ENCODE results near the gene GYPB. TPM values are rescaled to one million over a fixed set of nuclear protein-coding genes. Genes with fewer than 3 reads are reported as not detected.
A peak's percentile ranks its signal among the peaks of the same experiment; 100 is the strongest.
"Not testable (repeated sequence)": the region's sequence is repeated elsewhere in the genome, so short reads cannot be mapped to it uniquely, and the experiment has no call there.

The GYPB gene
- not detected for polyA plus RNA-seq (ENCODE audit: low read depth in 6 of 6)

DNA sequence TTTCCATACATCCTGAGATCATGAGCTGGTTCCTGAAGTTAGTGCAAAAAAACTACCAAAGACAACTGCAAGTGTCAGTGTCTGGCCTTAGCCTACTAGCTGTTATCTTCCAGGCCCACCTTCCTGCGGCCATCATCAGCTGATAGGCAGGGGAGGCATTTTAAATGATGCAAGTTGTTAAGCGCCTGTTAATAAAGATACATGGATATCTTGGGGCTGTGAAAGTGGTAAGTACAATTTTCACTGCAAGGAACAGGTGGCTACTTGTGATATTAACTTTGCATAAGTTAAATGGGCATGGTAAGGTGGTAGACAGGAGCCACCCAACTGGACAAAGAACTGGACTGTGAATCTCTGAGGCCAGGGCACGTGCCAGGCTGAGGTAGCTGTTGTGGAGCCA lies at the start of gene GYPB:
GYPB (minus strand) TSS at position 104 of the 400 bp plus-strand sequence; CDS start at position 11, 93 bp downstream.
- H3K4me1 Mint-ChIP-seq; H3K4me3 Mint-ChIP-seq; H3K27ac Mint-ChIP-seq; ATAC-seq (ENCODE audit: low read depth in 2 of 2); H3K36me3 Mint-ChIP-seq; H3K9me3 Mint-ChIP-seq; H3K27me3 Mint-ChIP-seq; DNase-seq: not testable (repeated sequence)

DNA sequence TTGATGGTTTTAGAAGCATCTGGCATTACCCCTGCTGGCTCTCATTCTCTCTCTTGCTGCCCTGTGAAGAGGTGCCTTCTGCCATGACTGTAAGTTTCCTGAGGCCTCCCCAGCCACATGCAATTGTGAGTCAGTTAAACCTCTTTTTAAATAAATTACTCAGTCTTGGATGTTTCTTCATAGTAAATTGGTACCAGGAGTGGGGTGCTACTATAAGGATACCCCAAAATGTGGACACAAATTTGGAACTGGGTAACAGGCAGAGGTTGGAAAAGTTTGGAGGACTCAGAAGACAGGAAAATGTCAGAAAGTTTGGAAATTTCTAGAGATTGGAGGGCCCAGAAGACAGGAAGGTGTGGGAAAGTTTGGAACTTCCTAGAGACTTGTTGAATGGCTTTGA lies 42.4 kb upstream of the GYPB start:
- ATAC-seq (ENCODE audit: low read depth in 2 of 2); H3K4me3 Mint-ChIP-seq; H3K4me1 Mint-ChIP-seq; DNase-seq; H3K36me3 Mint-ChIP-seq; H3K27ac Mint-ChIP-seq: not testable (repeated sequence)
- peaks cover 0 to 13% (median 4%) of the 10 kb centered on the region in 3 donors for H3K27me3 Mint-ChIP-seq
- peaks cover 0 to 26% (median 17%) of the 10 kb centered on the region in 7 donors for H3K9me3 Mint-ChIP-seq

DNA sequence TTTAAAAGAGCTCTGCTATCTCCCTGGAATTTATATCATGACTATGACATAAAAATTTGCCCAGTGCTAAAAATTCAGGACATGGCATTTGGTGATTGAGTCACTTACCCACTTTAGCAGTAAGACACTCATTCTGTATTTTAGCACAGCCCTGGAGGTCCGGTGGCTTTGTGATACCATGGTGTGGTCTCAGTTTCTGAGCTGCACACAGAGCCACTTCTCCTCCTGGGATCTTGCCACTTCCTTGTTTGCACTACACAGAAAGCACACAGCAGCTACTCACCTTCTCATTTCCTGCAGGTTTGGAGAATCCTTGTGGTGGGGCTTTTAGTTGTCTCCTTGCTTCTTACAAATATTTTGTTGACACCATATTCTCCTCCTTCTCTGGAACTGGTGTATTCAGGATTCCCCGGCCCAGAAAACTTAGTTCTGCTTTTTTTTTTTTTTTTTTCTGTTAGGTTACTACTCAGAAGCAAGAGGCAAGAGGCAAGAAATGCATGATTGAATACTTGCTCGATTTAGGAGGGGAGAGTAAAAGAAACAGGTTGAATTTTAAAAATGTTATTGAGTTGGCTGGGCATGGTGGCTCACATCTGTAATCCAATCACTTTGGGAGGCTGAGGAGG lies 41.2 kb upstream of the GYPB start:
- H3K36me3 Mint-ChIP-seq; H3K27ac Mint-ChIP-seq; ATAC-seq (ENCODE audit: low read depth in 2 of 2); H3K4me1 Mint-ChIP-seq; DNase-seq; H3K4me3 Mint-ChIP-seq: not testable (repeated sequence)
- Mint-ChIP-seq H3K9me3 (peaks cover 0 to 26% (median 17%) of the 10 kb centered on the region in 7 donors), H3K27me3 (peaks cover 0 to 16% (median 4%) of the 10 kb centered on the region in 3 donors)

DNA sequence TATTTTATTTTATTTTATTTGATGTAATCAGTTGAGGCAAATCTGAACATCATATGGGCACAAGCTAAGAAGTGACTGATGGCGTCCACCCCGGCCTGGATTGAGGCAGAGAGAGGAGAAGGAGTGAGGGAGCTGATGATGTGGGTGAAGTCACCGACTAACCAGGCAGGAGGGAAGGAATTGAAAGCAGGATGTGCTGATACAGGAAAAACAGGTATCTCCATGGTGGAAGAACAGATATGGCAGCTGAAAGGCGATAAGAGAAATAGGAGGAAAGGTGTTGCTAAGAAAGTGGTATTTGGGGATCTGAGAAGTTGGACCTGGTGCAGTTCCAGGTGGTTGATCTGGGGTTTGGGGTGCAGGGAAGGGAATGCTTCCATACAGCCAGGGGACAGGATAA lies 37.6 kb upstream of the GYPB start:
- Mint-ChIP-seq H3K36me3 (peaks cover 6 to 7% of the 10 kb centered on the region in 2 donors), H3K4me3 (no peak overlapping the region), H3K27me3 (peaks cover 0 to 16% (median 4%) of the 10 kb centered on the region in 3 donors), H3K27ac (no peak overlapping the region), H3K4me1 (no peaks in the 10 kb centered on the region), H3K9me3 (peaks cover 0 to 17% (median 9%) of the 10 kb centered on the region in 7 donors)
- DNase-seq: no peak
- ATAC-seq (ENCODE audit: low read depth in 2 of 2): no peak

DNA sequence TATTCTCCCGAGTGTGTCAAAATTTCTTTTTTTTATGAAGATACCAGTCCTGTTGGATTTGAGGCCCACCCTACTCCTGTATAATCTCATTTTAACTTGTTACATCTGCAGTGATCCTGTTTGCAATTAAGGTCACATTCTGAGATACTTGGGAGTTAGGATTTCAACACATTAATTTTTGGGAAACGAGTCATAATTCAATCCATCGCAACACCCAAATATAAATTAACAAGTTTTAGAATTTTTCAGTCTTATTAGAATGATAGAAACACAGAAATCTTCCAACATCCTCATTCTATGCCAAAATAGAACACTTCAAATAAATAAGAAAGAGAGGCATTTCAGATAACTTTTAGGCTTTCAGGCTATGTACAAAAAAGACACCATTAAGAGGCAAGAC lies 36.2 kb upstream of the GYPB start:
- not testable (repeated sequence) for H3K27ac Mint-ChIP-seq; ATAC-seq (ENCODE audit: low read depth in 2 of 2); H3K4me3 Mint-ChIP-seq; H3K4me1 Mint-ChIP-seq; DNase-seq; H3K36me3 Mint-ChIP-seq; H3K9me3 Mint-ChIP-seq
- peaks cover 0 to 16% (median under 1%) of the 10 kb centered on the region in 3 donors for H3K27me3 Mint-ChIP-seq

DNA sequence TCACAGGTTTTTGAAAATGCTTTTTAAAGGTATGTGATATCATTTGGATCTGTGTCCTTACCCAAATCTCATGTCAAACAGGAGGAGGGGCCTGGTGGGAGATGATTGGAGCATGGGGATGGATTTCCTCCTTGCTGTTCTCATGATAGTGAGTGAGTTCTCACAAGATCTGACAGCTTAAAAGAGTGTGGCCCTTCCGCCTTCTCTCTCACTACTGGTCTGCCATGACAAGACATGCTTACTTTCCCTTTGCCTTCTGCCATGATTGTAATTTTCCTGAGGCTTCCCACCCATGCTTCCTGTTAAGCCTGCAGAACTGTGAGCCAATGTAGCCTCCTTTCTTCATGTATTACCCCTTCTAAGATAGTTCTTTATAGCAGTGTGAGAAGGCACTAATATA lies 32.3 kb upstream of the GYPB start:
- ATAC-seq (ENCODE audit: low read depth in 2 of 2); H3K36me3 Mint-ChIP-seq; H3K27me3 Mint-ChIP-seq; H3K9me3 Mint-ChIP-seq; H3K27ac Mint-ChIP-seq; H3K4me3 Mint-ChIP-seq; H3K4me1 Mint-ChIP-seq; DNase-seq: not testable (repeated sequence)

DNA sequence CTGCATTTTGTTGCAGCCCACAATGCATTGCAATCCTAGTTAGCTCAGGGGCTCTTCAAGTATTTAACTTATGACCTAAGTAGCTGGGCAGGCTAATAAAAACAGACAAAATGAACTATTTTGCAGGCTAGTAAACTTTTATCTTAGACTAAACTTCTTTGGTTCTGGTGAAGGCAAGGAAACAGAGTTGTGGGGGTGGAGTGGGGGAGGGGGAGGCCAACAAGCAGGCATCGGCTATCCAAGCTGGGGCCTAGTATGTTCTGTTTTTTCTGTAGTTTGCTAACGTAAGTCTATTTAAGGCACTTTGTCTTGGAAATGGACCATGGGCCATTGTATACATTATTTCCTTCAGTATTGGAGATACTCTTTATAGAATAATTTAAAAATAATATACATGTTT lies 31.5 kb upstream of the GYPB start:
- H3K4me3 Mint-ChIP-seq; H3K4me1 Mint-ChIP-seq; ATAC-seq (ENCODE audit: low read depth in 2 of 2); H3K36me3 Mint-ChIP-seq; H3K9me3 Mint-ChIP-seq; H3K27ac Mint-ChIP-seq; H3K27me3 Mint-ChIP-seq; DNase-seq: not testable (repeated sequence)

DNA sequence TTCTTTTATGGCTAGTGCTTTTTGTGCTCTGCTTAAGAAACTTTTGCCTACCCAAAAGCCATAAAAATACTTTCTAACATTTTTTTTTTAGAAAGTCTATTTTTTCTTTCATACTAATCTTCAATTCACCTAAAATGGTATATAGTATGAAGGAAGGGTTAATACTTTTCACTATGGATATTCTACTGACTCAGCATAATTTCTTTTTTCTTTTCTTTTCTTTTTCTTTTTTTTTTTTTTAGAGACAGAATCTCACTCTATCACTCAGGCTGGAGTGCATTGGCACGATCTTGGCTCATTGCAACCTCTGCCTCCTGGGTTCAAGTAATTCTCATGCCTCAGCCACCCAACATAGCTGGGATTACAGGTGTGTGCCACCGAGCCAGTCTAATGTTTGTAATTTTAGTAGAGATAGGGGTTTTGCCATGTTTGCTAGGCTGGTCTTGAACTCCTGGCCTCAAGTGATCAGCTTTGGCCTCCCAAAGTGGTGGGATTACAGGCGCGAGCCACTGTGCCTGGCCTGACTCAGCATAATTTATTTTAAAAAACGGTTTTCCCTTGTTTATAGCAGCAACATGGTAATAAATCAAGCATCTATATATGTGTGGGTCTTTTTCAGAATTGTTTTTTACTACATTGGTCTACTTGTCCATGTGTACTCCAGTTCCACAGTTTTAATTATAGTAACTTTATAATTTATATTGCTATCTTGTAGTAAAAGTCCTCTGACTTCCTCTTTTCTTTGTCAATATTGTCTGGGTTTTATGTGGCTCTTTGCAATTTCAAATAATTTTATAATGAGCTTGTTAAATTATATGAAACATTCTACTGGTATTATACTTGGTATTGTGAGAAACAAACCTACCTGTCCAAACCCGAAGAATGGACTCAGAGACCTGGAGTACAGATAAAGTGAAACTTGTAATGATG lies 30.6 kb upstream of the GYPB start:
- not testable (repeated sequence) for H3K27me3 Mint-ChIP-seq; DNase-seq; H3K4me1 Mint-ChIP-seq; ATAC-seq (ENCODE audit: low read depth in 2 of 2); H3K36me3 Mint-ChIP-seq; H3K9me3 Mint-ChIP-seq; H3K4me3 Mint-ChIP-seq; H3K27ac Mint-ChIP-seq

DNA sequence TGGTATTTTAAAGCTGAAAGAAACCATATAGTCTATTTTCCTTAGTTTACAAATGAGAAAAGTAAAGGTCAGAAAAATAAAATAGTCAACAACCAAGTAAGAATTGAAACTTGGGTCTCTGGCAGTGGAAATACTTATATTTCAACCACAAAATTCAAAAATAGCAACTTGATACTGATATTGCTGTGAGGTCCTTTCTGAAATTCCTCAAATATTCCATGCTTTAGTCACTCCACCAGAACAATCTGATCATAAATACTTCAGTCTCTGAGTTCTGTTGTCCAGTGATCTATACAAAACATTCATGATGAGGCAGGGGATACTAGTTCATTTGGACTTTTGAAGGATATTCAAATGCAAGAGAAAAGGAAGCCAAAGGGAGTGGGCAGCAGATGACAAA lies 25.8 kb upstream of the GYPB start:
- peaks cover 1 to 16% (median 7%) of the 10 kb centered on the region in 7 donors for H3K9me3 Mint-ChIP-seq
- H3K4me1 Mint-ChIP-seq; H3K27ac Mint-ChIP-seq; H3K36me3 Mint-ChIP-seq; DNase-seq; H3K27me3 Mint-ChIP-seq; ATAC-seq (ENCODE audit: low read depth in 2 of 2); H3K4me3 Mint-ChIP-seq: not testable (repeated sequence)

DNA sequence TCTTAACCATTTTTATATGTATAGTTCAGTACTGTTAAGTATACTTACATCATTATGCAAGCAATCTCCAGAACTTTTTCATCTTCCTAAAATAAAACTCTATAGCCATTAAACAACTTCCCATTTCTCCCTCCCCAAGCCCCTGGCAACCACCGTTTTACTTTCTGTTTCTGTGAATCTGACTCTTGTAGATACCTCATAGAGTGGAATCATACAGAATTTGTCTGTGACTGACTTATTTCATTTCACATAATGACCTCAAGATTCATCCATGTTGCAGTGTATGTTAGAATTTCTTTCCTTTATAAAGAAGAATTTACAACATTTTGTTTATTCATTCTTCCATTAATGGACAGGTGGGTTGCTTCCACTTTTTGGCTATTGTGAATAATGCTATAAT lies 13.4 kb upstream of the GYPB start:
- H3K4me1 Mint-ChIP-seq: peaks cover 8 to 14% (median 13%) of the 10 kb centered on the region in 3 donors
- H3K4me3 Mint-ChIP-seq; H3K9me3 Mint-ChIP-seq; H3K27ac Mint-ChIP-seq; H3K27me3 Mint-ChIP-seq; ATAC-seq (ENCODE audit: low read depth in 2 of 2); DNase-seq; H3K36me3 Mint-ChIP-seq: not testable (repeated sequence)

DNA sequence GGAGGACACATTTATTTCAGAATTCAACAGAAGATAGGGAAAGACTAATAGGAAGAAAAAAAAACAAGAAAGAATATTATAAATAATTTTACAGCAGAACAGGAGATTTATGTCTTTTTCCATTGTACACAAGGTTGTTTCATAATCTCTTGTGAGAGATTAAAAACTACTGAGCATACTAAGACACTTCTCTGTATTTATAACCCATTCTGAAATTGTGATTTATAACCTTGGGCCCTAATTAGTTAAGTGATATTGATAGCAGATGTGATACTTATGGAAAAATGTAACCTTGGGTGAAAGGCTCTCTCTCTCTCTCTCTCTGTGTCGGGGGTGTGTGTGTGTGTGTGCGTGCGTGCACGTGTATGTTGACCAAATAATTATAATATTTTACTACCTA lies 12.7 kb upstream of the GYPB start:
- not testable (repeated sequence) for ATAC-seq (ENCODE audit: low read depth in 2 of 2); H3K9me3 Mint-ChIP-seq; H3K27me3 Mint-ChIP-seq; H3K36me3 Mint-ChIP-seq; DNase-seq; H3K4me3 Mint-ChIP-seq
- peaks cover 8 to 14% (median 13%) of the 10 kb centered on the region in 3 donors for H3K4me1 Mint-ChIP-seq
- peak overlapping the region in 2 of 6 donors; percentile 45 to 52 for H3K27ac Mint-ChIP-seq

DNA sequence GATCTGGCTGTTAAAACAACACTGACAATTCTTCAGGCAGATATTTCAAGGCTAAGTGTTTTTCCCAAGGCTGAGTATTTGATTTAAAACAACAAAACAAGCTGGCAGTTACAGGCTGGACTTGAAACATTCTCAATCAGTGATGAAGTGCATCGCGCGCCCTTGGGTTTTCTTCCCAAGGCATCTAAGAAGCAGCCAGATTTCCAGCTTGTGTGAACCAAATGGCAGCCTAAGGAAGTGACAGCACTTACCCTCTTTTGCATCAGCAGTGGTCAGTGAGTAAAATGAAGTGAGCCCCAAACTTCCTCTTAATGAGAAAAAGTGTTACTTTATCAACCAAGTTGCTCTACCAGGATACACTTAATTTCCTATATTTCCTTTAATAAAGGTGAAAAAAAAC lies 12.2 kb upstream of the GYPB start:
- H3K27me3 Mint-ChIP-seq; H3K4me3 Mint-ChIP-seq; H3K9me3 Mint-ChIP-seq; DNase-seq; H3K36me3 Mint-ChIP-seq; ATAC-seq (ENCODE audit: low read depth in 2 of 2): not testable (repeated sequence)
- peak overlapping the region in 1 of 6 donors; percentile 45 for H3K27ac Mint-ChIP-seq
- peaks cover 8 to 14% (median 13%) of the 10 kb centered on the region in 3 donors for H3K4me1 Mint-ChIP-seq

DNA sequence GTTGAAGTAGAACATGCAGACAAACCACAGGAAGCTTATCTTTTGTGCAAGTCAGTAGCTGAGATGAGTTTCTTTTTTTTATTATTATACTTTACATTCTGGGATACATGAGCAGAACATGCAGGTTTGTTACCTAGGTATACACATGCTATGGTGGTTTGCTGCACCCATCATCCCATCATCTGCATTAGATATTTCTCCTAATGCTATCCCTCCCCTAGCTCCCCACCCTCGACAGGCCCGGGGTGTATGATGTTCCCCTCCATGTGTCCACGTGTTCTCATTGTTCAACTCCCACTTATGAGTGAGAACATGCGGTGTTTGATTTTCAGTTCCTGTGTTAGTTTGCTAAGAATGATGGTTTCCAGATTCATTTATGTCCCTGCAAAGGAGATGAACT lies 11.5 kb upstream of the GYPB start:
- H3K27me3 Mint-ChIP-seq; H3K36me3 Mint-ChIP-seq; DNase-seq; H3K9me3 Mint-ChIP-seq; ATAC-seq (ENCODE audit: low read depth in 2 of 2): not testable (repeated sequence)
- peak overlapping the region in 2 of 6 donors; percentile 2 to 85 for H3K27ac Mint-ChIP-seq
- peaks cover 8 to 14% (median 13%) of the 10 kb centered on the region in 3 donors for H3K4me1 Mint-ChIP-seq
- H3K4me3 Mint-ChIP-seq: peak overlapping the region in 1 of 8 donors; percentile 24

DNA sequence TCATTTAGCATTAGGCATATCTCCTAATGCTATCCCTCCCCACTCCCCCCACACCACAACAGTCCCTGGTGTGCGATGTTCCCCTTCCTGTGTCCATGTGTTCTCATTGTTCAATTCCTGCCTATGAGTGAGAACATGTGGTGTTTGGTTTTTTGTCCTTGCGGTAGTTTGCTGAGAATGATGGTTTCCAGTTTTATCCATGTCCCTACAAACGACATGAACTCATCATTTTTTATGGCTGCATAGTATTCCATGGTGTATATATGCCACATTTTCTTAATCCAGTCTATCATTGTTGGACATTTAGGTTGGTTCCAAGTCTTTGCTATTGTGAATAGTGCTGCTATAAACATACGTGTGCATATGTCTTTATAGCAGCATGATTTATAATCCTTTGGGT lies 7.5 kb upstream of the GYPB start:
- not testable (repeated sequence) for DNase-seq; H3K27ac Mint-ChIP-seq; H3K4me3 Mint-ChIP-seq; H3K27me3 Mint-ChIP-seq; H3K9me3 Mint-ChIP-seq; H3K36me3 Mint-ChIP-seq; ATAC-seq (ENCODE audit: low read depth in 2 of 2)
- peaks cover 8 to 14% (median 13%) of the 10 kb centered on the region in 3 donors for H3K4me1 Mint-ChIP-seq

Measured in naive B cell (primary cell).